ENCODE data around the gene CYGB.
A peak's percentile ranks its signal among the peaks of the same experiment; 100 is the strongest.
"Not testable (repeated sequence)": the region's sequence is repeated elsewhere in the genome, so short reads cannot be mapped to it uniquely, and the experiment has no call there.

CYGB gene

GRCh38 chr17:76514355-76514754 lies 23.2 kb downstream of the CYGB start:
- H3K27ac ChIP-seq (ENCODE audit: low read depth, low read length); H3K4me1 ChIP-seq (ENCODE audit: insufficient read depth, low read length); H3K36me3 ChIP-seq (ENCODE audit: insufficient read depth, low read length); H3K27me3 ChIP-seq (ENCODE audit: insufficient read depth, low read length); H3K9ac ChIP-seq (ENCODE audit: low read depth, low read length); H3K9me3 ChIP-seq (ENCODE audit: insufficient read depth, low read depth, low read length); H3K4me3 ChIP-seq (ENCODE audit: low read length): not testable (repeated sequence)
- 97% methylated on average over 6 of the region's 6 CpGs for WGBS

- no peaks in the 10 kb centered on the region for H3K27me3 ChIP-seq (ENCODE audit: insufficient read depth, low read length)
- H3K27ac ChIP-seq (ENCODE audit: low read depth, low read length), result no peak overlapping the region
- 74% methylated on average over 6 of the region's 6 CpGs for WGBS
- no peak overlapping the region for H3K4me3 ChIP-seq (ENCODE audit: low read length)
- H3K36me3 ChIP-seq (ENCODE audit: insufficient read depth, low read length), result no peaks in the 10 kb centered on the region
- no peaks in the 10 kb centered on the region for H3K4me1 ChIP-seq (ENCODE audit: insufficient read depth, low read length)
- no peaks in the 10 kb centered on the region for H3K9me3 ChIP-seq (ENCODE audit: insufficient read depth, low read depth, low read length)
- no peak overlapping the region for H3K9ac ChIP-seq (ENCODE audit: low read depth, low read length)
These were observed 24.2 kb downstream of the CYGB start for GRCh38 chr17:76513306-76513692.

DNA sequence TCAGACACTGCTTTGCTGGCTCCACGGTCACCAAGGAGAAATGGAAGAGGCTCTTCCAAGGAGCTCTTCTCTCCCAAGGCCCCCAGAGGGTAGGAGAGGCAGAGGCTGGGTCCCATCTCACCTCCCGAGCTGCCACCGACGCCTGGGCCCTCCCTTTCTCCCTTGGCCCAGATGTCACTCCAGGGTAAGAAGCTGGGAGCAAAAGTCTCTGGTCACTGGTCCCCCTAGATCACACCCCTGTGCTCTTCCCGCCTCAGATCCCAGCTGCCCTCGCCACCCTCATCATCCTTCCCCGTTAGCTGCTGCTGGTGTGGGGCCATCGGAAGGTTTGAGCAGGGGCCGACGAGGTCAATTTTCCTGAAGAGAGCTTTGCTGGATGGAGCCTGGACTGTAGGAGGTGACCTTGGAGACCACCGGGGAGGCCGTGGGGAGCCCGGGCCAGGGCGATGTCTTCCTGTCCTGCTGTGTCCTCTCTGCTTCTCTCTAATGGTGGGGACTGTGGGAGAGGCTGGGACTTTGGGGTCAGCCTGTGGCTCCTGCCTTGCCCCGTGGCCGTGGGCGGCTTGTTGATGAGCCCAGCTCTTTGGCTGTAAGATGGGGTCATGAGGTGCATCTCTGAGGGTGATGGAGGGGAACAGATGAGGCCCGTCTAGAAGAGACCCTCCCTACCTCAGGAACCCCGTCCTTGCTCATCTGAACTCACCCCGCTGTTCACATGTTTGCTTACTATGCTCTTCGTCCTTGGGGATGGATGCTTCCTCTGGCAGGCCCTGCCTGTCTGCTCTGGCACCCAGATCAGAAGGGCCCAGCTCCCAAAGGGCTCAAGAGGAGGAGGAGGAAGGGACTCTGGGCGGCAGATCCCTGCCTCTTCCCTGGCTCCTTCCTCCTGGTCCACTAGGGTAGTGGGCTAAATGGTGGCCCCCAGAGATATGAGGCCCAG lies 24.9 kb downstream of the CYGB start:
- 84% methylated on average over 22 of the region's 22 CpGs for WGBS
- H3K27me3 ChIP-seq (ENCODE audit: insufficient read depth, low read length), result no peaks in the 10 kb centered on the region
- no peaks in the 10 kb centered on the region for H3K4me1 ChIP-seq (ENCODE audit: insufficient read depth, low read length)
- no peak overlapping the region for H3K9ac ChIP-seq (ENCODE audit: low read depth, low read length)
- no peak overlapping the region for H3K4me3 ChIP-seq (ENCODE audit: low read length)
- H3K36me3 ChIP-seq (ENCODE audit: insufficient read depth, low read length), result no peaks in the 10 kb centered on the region
- H3K27ac ChIP-seq (ENCODE audit: low read depth, low read length), result no peak overlapping the region
- no peaks in the 10 kb centered on the region for H3K9me3 ChIP-seq (ENCODE audit: insufficient read depth, low read depth, low read length)

- Histone ChIP-seq H3K9me3 (ENCODE audit: insufficient read depth, low read depth, low read length) (no peaks in the 10 kb centered on the region), H3K36me3 (ENCODE audit: insufficient read depth, low read length) (no peaks in the 10 kb centered on the region), H3K27me3 (ENCODE audit: insufficient read depth, low read length) (peaks cover 5% of the 10 kb centered on the region; the same call in 1 of the 2 replicates), H3K4me1 (ENCODE audit: insufficient read depth, low read length) (no peaks in the 10 kb centered on the region), H3K27ac (ENCODE audit: low read depth, low read length) (no peak overlapping the region), H3K4me3 (ENCODE audit: low read length) (no peak overlapping the region), H3K9ac (ENCODE audit: low read depth, low read length) (no peak overlapping the region)
- WGBS, result 90% methylated on average over 13 of the region's 13 CpGs
These were observed 25.7 kb downstream of the CYGB start for GRCh38 chr17:76511668-76512365.

GRCh38 chr17:76510831-76511244 lies 26.7 kb downstream of the CYGB start:
- H3K4me3 ChIP-seq (ENCODE audit: low read length), result no peak overlapping the region
- WGBS, result 74% methylated on average over 9 of the region's 9 CpGs
- H3K36me3 ChIP-seq (ENCODE audit: insufficient read depth, low read length), result no peaks in the 10 kb centered on the region
- no peaks in the 10 kb centered on the region for H3K4me1 ChIP-seq (ENCODE audit: insufficient read depth, low read length)
- H3K9me3 ChIP-seq (ENCODE audit: insufficient read depth, low read depth, low read length), result no peaks in the 10 kb centered on the region
- no peak overlapping the region for H3K9ac ChIP-seq (ENCODE audit: low read depth, low read length)
- no peak overlapping the region for H3K27ac ChIP-seq (ENCODE audit: low read depth, low read length)
- H3K27me3 ChIP-seq (ENCODE audit: insufficient read depth, low read length), result peaks cover 9% of the 10 kb centered on the region; the same call in 1 of the 2 replicates

- H3K4me1 ChIP-seq (ENCODE audit: insufficient read depth, low read length); H3K4me3 ChIP-seq (ENCODE audit: low read length); H3K9me3 ChIP-seq (ENCODE audit: insufficient read depth, low read depth, low read length); H3K36me3 ChIP-seq (ENCODE audit: insufficient read depth, low read length); H3K9ac ChIP-seq (ENCODE audit: low read depth, low read length); H3K27ac ChIP-seq (ENCODE audit: low read depth, low read length); H3K27me3 ChIP-seq (ENCODE audit: insufficient read depth, low read length): not testable (repeated sequence)
- 90% methylated on average over 14 of the region's 14 CpGs for WGBS
These were observed 28.9 kb downstream of the CYGB start for GRCh38 chr17:76508472-76509063.

GRCh38 chr17:76506408-76507345 lies 30.8 kb downstream of the CYGB start:
- Histone ChIP-seq H3K4me3 (ENCODE audit: low read length) (peak overlapping the region; percentile 14; the same call in 1 of the 2 replicates), H3K36me3 (ENCODE audit: insufficient read depth, low read length) (no peaks in the 10 kb centered on the region), H3K27me3 (ENCODE audit: insufficient read depth, low read length) (peaks cover 9% of the 10 kb centered on the region; the same call in 1 of the 2 replicates), H3K27ac (ENCODE audit: low read depth, low read length) (no peak overlapping the region), H3K4me1 (ENCODE audit: insufficient read depth, low read length) (peaks cover 5% of the 10 kb centered on the region; the same call in 1 of the 2 replicates), H3K9me3 (ENCODE audit: insufficient read depth, low read depth, low read length) (no peaks in the 10 kb centered on the region), H3K9ac (ENCODE audit: low read depth, low read length) (no peak overlapping the region)
- WGBS, result 32% methylated on average over 24 of the region's 24 CpGs

DNA sequence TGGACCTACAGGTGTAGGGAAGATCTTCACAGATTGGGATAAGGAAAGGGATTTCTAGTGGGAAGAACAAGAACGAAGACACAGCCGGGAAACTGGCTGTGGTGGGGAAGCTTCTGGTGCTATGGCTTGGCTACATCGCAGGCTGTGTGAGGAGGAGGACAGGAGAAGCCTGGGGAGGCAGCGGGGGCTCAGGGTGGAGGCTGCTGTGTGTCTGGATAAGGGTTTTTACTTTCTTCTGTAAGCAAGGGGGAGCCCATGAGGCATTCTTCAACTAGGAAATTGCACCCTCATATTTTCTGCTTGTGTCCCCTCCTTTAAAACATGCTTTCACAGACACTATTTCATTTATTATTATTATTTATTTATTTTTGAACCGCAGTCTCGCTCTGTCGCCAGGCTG lies 33.4 kb downstream of the CYGB start:
- Histone ChIP-seq H3K4me3 (ENCODE audit: low read length) (no peak overlapping the region), H3K27me3 (ENCODE audit: insufficient read depth, low read length) (peaks cover 13% of the 10 kb centered on the region), H3K9ac (ENCODE audit: low read depth, low read length) (no peak overlapping the region), H3K9me3 (ENCODE audit: insufficient read depth, low read depth, low read length) (no peaks in the 10 kb centered on the region), H3K27ac (ENCODE audit: low read depth, low read length) (no peak overlapping the region), H3K4me1 (ENCODE audit: insufficient read depth, low read length) (peaks cover 19% of the 10 kb centered on the region), H3K36me3 (ENCODE audit: insufficient read depth, low read length) (no peaks in the 10 kb centered on the region)
- 66% methylated on average over 6 of the region's 7 CpGs for WGBS

DNA sequence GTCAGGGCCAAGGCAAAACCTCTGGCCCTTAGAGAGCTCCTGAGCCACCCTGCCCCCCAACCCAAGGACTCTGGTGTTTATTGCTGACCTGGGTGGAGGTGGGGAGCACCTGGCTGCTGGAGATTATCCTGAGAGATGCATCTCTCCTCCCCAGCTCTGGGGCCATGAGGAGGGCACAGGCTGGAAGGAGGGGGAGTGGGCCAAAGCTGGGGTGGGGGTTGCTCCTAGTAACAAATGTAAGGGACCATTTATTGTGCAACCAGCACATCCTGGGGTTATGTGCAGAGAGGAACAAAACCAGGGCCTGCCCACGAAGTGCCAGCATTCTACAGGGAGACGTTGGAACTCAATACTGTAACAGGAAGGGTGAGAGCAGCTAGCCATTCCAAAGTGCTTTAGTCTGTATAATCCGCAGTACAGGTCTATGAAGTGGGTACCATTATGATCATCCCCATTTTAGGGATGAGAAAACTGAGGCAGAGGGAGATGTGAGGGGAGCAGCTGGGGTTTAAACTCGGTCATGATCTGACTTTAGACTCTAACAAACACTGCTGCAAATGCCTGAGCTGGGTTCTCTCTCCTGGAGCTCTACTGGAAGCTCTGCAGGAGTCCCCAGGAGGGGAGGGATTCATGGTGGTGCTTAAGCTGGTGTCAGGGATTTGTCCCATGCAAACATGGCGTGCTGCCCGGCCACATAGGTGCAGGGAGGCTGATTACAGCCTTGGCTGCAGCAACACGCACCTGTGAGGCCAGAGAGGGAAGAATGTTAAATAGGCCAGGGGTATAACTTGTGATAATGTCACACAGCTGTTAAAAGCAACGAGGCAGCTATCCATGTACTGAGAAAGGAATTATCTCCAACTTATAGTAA lies 34.9 kb downstream of the CYGB start:
- Histone ChIP-seq H3K36me3 (ENCODE audit: insufficient read depth, low read length) (no peaks in the 10 kb centered on the region), H3K4me1 (ENCODE audit: insufficient read depth, low read length) (peaks cover 35% of the 10 kb centered on the region), H3K27ac (ENCODE audit: low read depth, low read length) (no peak overlapping the region), H3K27me3 (ENCODE audit: insufficient read depth, low read length) (peaks cover 13% of the 10 kb centered on the region), H3K4me3 (ENCODE audit: low read length) (no peak overlapping the region), H3K9me3 (ENCODE audit: insufficient read depth, low read depth, low read length) (no peaks in the 10 kb centered on the region), H3K9ac (ENCODE audit: low read depth, low read length) (no peak overlapping the region)
- 89% methylated on average over 7 of the region's 8 CpGs for whole genome bisulfite sequencing

DNA sequence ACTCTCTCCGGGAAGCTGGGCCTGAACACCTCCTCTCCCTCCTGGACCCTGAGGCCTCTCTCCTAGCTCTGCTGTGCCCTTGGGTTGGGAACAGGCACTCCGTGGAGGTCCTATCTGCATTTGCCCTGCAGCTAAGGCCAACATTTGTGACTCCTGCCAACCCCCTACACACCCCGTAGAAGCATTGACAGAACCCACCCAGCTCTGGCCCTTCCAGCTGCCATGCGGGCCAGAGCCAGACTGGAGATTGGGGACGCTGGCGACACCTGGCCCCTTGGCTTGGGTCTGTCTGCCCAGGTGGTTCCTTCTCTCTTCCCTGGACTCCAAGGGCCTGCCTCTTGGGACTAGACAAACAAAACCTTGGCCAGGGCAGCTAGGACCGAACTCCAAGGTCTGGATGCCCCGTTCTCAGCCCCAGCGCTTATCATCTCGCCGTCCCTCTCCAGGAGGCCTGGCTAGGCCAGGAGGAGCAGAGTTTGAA lies 35.6 kb downstream of the CYGB start:
- peak overlapping the region; percentile 82 for H3K4me3 ChIP-seq (ENCODE audit: low read length)
- H3K27me3 ChIP-seq (ENCODE audit: insufficient read depth, low read length), result peaks cover 9% of the 10 kb centered on the region
- H3K9me3 ChIP-seq (ENCODE audit: insufficient read depth, low read depth, low read length), result no peaks in the 10 kb centered on the region
- H3K36me3 ChIP-seq (ENCODE audit: insufficient read depth, low read length), result no peaks in the 10 kb centered on the region
- peaks cover 40% of the 10 kb centered on the region for H3K4me1 ChIP-seq (ENCODE audit: insufficient read depth, low read length)
- no peak overlapping the region for H3K9ac ChIP-seq (ENCODE audit: low read depth, low read length)
- H3K27ac ChIP-seq (ENCODE audit: low read depth, low read length), result no peak overlapping the region; the same call in 1 of the 2 replicates
- 71% methylated on average over 11 of the region's 11 CpGs for WGBS

Measured in HUES64 (cell line).